ENCODE results near the gene APOD. TPM values are rescaled to one million over a fixed set of nuclear protein-coding genes. Genes with fewer than 3 reads are reported as not detected.

APOD gene
- total RNA-seq, 1 experiment from 2014 or later: not detected

DNA sequence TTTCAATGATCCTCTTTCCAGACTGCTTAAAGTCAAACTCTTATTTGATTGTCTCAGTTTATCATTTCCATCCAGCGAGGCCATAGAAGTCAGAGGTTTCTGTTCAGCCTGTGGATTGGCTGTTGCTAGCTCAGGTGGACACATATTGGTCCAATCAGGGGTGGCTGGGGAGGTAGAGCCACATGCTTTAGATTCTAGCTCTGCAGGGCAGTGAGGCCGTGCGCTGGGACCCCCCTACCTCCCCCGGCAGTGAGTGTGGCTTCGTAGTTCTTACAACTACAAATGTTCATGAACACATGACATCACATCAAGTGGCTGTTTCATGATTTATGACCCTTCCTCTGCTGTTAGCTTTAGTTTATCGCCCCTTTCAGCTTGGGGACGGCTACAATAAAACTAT lies 18.0 kb downstream of the APOD start:
- Histone ChIP-seq H3K27ac (ENCODE audit: low read depth, low read length, poor library complexity, severe bottlenecking) (no peak overlapping the region), H3K4me3 (ENCODE audit: low read depth, low read length, poor library complexity, severe bottlenecking) (no peak overlapping the region), H3K36me3 (ENCODE audit: insufficient read depth, low read length, poor library complexity, severe bottlenecking) (no peaks in the 10 kb centered on the region), H3K9me3 (ENCODE audit: low read depth, low read length, poor library complexity, severe bottlenecking) (no peaks in the 10 kb centered on the region), H3K4me1 (ENCODE audit: insufficient read depth, low read length, poor library complexity, severe bottlenecking) (peaks cover 14% of the 10 kb centered on the region), H3K27me3 (replicated peaks; ENCODE audit: insufficient read depth, low read depth, low read length, poor library complexity) (no peaks in the 10 kb centered on the region)
- DNase-seq (ENCODE audit: low spot score): no peak
- TF ChIP-seq EZH2 (IDR thresholded peaks at IDR 0.05; ENCODE audit: borderline replicate concordance, low read depth, low read length, poor library complexity, severe bottlenecking): no peak
- TF ChIP-seq, protein P1, sequence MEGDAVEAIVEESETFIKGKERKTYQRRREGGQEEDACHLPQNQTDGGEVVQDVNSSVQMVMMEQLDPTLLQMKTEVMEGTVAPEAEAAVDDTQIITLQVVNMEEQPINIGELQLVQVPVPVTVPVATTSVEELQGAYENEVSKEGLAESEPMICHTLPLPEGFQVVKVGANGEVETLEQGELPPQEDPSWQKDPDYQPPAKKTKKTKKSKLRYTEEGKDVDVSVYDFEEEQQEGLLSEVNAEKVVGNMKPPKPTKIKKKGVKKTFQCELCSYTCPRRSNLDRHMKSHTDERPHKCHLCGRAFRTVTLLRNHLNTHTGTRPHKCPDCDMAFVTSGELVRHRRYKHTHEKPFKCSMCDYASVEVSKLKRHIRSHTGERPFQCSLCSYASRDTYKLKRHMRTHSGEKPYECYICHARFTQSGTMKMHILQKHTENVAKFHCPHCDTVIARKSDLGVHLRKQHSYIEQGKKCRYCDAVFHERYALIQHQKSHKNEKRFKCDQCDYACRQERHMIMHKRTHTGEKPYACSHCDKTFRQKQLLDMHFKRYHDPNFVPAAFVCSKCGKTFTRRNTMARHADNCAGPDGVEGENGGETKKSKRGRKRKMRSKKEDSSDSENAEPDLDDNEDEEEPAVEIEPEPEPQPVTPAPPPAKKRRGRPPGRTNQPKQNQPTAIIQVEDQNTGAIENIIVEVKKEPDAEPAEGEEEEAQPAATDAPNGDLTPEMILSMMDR (conservative IDR thresholded peaks at IDR 0.05; ENCODE audit: low read depth, low read length): no peak
- ChIA-PET CTCF (interaction anchor here (0.6 kb wide), 1 partner anchor 1779 kb away, joined by 4 read pairs; no protein-coding TSS in a partner anchor), POLR2A (ENCODE audit: low non-redundant PET) (no interaction called here)
- intact Hi-C loops (cut with micrococcal nuclease; ENCODE audit: unreplicated experiment): no loop called here
- BruUV-seq (replicated peaks): no TSS peak

DNA sequence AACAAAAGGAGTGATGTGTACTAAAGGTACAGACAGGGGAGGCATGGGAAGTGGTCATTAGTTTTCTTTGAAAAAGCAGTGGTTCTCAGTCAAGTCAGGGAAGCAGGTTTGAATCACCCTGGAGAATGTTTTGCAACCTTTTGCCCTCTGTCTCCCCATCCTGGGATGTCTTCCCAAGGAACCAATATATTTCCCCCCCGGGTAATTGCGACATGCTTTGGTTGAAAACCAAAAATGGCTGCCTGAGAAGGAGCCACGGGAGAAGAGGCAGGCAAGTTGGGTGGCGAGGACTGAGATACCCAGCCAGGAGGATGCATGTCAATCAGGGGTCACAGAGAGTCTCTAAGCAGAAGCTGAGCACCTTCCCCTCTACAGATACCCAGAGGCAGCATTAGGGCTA lies 20.4 kb downstream of the APOD start:
- H3K27me3 ChIP-seq (replicated peaks; ENCODE audit: insufficient read depth, low read depth, low read length, poor library complexity): no peaks in the 10 kb centered on the region
- ChIA-PET POLR2A (ENCODE audit: low non-redundant PET) (no interaction called here), CTCF (no interaction called here)
- intact Hi-C loops (cut with micrococcal nuclease; ENCODE audit: unreplicated experiment): no loop called here
- no peak overlapping the region for H3K27ac ChIP-seq (ENCODE audit: low read depth, low read length, poor library complexity, severe bottlenecking)
- H3K9me3 ChIP-seq (ENCODE audit: low read depth, low read length, poor library complexity, severe bottlenecking): no peaks in the 10 kb centered on the region
- H3K4me3 ChIP-seq (ENCODE audit: low read depth, low read length, poor library complexity, severe bottlenecking): no peak overlapping the region
- peaks cover 14% of the 10 kb centered on the region for H3K4me1 ChIP-seq (ENCODE audit: insufficient read depth, low read length, poor library complexity, severe bottlenecking)
- no peak for DNase-seq (ENCODE audit: low spot score)
- H3K36me3 ChIP-seq (ENCODE audit: insufficient read depth, low read length, poor library complexity, severe bottlenecking): no peaks in the 10 kb centered on the region
- no TSS peak for BruUV-seq (replicated peaks)
- TF ChIP-seq, protein P1 (conservative IDR thresholded peaks at IDR 0.05; ENCODE audit: low read depth, low read length): no peak
- TF ChIP-seq EZH2 (IDR thresholded peaks at IDR 0.05; ENCODE audit: borderline replicate concordance, low read depth, low read length, poor library complexity, severe bottlenecking): no peak

DNA sequence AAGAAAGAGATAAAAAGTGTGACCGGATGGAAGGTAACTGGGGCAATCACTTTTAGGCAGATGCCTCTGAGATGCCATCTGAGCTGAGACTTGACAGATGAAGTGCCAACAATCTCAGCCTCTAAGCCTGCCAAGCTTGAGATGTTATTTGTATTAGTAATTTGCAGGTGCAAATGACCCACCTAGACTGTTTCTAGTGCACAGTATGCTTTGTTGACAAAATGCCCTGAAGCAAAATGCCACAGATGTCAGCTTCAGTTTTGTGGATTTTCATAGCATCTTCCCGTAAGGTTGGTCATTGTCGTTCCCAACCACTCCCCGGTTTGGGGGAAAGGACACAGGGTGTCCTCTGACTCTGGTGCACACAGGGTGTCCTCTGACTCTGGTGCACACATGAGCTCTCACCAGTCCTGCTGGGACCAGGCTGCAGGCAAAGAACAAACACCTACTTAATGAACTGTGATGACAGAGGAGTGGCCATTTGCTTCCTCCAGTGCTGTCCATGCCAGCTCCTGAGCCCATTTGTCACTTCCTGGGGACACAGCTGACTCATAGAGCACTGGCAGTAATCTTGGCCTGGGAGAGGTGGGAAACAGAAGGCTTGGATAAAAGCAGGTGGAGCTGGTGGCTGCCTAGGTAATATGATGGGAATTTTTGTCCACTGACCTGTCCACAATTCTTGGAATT lies 23.9 kb downstream of the APOD start:
- H3K9me3 ChIP-seq (ENCODE audit: low read depth, low read length, poor library complexity, severe bottlenecking): no peaks in the 10 kb centered on the region
- H3K4me1 ChIP-seq (ENCODE audit: insufficient read depth, low read length, poor library complexity, severe bottlenecking): peaks cover under 1% of the 10 kb centered on the region
- H3K36me3 ChIP-seq (ENCODE audit: insufficient read depth, low read length, poor library complexity, severe bottlenecking): no peaks in the 10 kb centered on the region
- ChIA-PET CTCF (no interaction called here), POLR2A (ENCODE audit: low non-redundant PET) (no interaction called here)
- TF ChIP-seq EZH2 (IDR thresholded peaks at IDR 0.05; ENCODE audit: borderline replicate concordance, low read depth, low read length, poor library complexity, severe bottlenecking): no peak
- TF ChIP-seq, protein P1 (conservative IDR thresholded peaks at IDR 0.05; ENCODE audit: low read depth, low read length): no peak
- no peak overlapping the region for H3K4me3 ChIP-seq (ENCODE audit: low read depth, low read length, poor library complexity, severe bottlenecking)
- intact Hi-C loops (cut with micrococcal nuclease; ENCODE audit: unreplicated experiment): loop anchor here (5.0 kb wide), 1 partner anchor 292 kb away; no protein-coding TSS in a partner anchor
- no peaks in the 10 kb centered on the region for H3K27me3 ChIP-seq (replicated peaks; ENCODE audit: insufficient read depth, low read depth, low read length, poor library complexity)
- no peak for DNase-seq (ENCODE audit: low spot score)
- BruUV-seq (replicated peaks): no TSS peak
- H3K27ac ChIP-seq (ENCODE audit: low read depth, low read length, poor library complexity, severe bottlenecking): no peak overlapping the region

Measured in A673 (cell line).